HG03045 (cell line): ENCODE results near the gene BACH1.

Experiments used
- ATAC-seq: cut with Tn5 transposase; IDR thresholded peaks from one replicate; pipeline ENCODE4 v1.9.1; 2021; ENCODE audit warnings: mild to moderate bottlenecking, moderate library complexity; ENCODE audit not compliant: unreplicated experiment

Gene BACH1

GRCh38 chr21:29313662-29314408 is 15.1 kb downstream of the BACH1 start:
- ATAC-seq: no peak

GRCh38 chr21:29315131-29315749 is 16.5 kb downstream of the BACH1 start:
- no peak for ATAC-seq

- no peak for ATAC-seq
Observed at GRCh38 chr21:29316029-29316742, 17.5 kb downstream of the BACH1 start.

- ATAC-seq: no peak
Observed at GRCh38 chr21:29316806-29317205, 18.1 kb downstream of the BACH1 start.

GRCh38 chr21:29318354-29318753 is 19.6 kb downstream of the BACH1 start:
- ATAC-seq: no peak

- no peak for ATAC-seq
Observed at GRCh38 chr21:29320031-29320430, 21.3 kb downstream of the BACH1 start.

- ATAC-seq: no peak
Observed at GRCh38 chr21:29321217-29321616, 22.5 kb downstream of the BACH1 start.

- no peak for ATAC-seq
Observed at GRCh38 chr21:29321932-29322928, 23.5 kb downstream of the BACH1 start.

- ATAC-seq: no peak
Observed at GRCh38 chr21:29323189-29323588, 24.5 kb downstream of the BACH1 start.

GRCh38 chr21:29326914-29327554 is 28.3 kb downstream of the BACH1 start:
- ATAC-seq: no peak

GRCh38 chr21:29329406-29329805 is 30.7 kb downstream of the BACH1 start:
- ATAC-seq: no peak

GRCh38 chr21:29330797-29331196 is 32.1 kb downstream of the BACH1 start:
- ATAC-seq: no peak

GRCh38 chr21:29332461-29333362 is 34.0 kb downstream of the BACH1 start:
- ATAC-seq: no peak

- no peak for ATAC-seq
Observed at GRCh38 chr21:29333406-29333805, 34.7 kb downstream of the BACH1 start.

GRCh38 chr21:29334717-29335428 is 36.2 kb downstream of the BACH1 start:
- ATAC-seq: no peak

GRCh38 chr21:29335720-29336119 is 37.0 kb downstream of the BACH1 start:
- no peak for ATAC-seq

GRCh38 chr21:29338256-29338655 is 39.5 kb downstream of the BACH1 start:
- no peak for ATAC-seq

- no peak for ATAC-seq
Observed at GRCh38 chr21:29340228-29340627, 41.5 kb downstream of the BACH1 start.
